Liver (tissue), 9 donors: ENCODE data around the gene SORCS2. TPM values are rescaled to one million over a fixed set of nuclear protein-coding genes. Genes with fewer than 3 reads are reported as not detected.

Experiments used
- DNase-seq: peaks from one replicate; pipeline ENCODE4 v3.0.0-alpha.2; 2017; ENCODE audit warnings: low spot score
- H3K27ac ChIP-seq, 2 donors: one replicate each; pipeline ENCODE4 v1.7.0; 2013; ENCODE audit warnings: inconsistent platforms in 2 of 2, low read length in 2 of 2, control low read depth in 1 of 2, low read depth in 1 of 2, mild to moderate bottlenecking in 1 of 2
- H3K27me3 ChIP-seq, 4 donors: one replicate each; pipeline versions ENCODE4 v1.6.1 to v1.7.0; 2013; ENCODE audit warnings: low read length in 3 of 4, inconsistent platforms in 1 of 4, mild to moderate bottlenecking in 1 of 4, moderate library complexity in 1 of 4; ENCODE audit not compliant: control insufficient read depth in 4 of 4, insufficient read depth in 4 of 4
- H3K36me3 ChIP-seq, 4 donors: one replicate each; pipeline versions ENCODE4 v1.6.1 to v1.7.0; 2013; ENCODE audit warnings: low read length in 3 of 4, mild to moderate bottlenecking in 3 of 4, low read depth in 1 of 4, moderate library complexity in 1 of 4; ENCODE audit not compliant: control insufficient read depth in 4 of 4, insufficient read depth in 3 of 4
- H3K4me1 ChIP-seq, 4 donors: one replicate each; pipeline versions ENCODE4 v1.6.1 to v1.7.0; 2013; ENCODE audit warnings: low read length in 3 of 4, mild to moderate bottlenecking in 3 of 4, moderate library complexity in 1 of 4; ENCODE audit not compliant: control insufficient read depth in 4 of 4, insufficient read depth in 4 of 4
- H3K4me3 ChIP-seq, 3 donors: one replicate each; pipeline versions ENCODE4 v1.6.1 to v1.7.0; 2013; ENCODE audit warnings: low read length in 3 of 3, control low read depth in 1 of 3, low read depth in 1 of 3, mild to moderate bottlenecking in 1 of 3
- H3K9ac ChIP-seq, 2 donors: one replicate each; pipeline ENCODE4 v1.7.0; 2013; ENCODE audit warnings: low read length in 2 of 2, mild to moderate bottlenecking in 2 of 2, moderate library complexity in 2 of 2, control low read depth in 1 of 2, low read depth in 1 of 2
- H3K9me3 ChIP-seq, 4 donors: one replicate each; pipeline versions ENCODE4 v1.6.1 to v1.7.0; 2013; ENCODE audit warnings: low read length in 3 of 4; ENCODE audit not compliant: control insufficient read depth in 4 of 4
- EGR1 ChIP-seq, 2 donors: IDR thresholded peaks; 2 replicates each; pipeline ENCODE4 v1.6.1; 2016 to 2018; ENCODE audit warnings: antibody characterized with exemption in 2 of 2, low read depth in 2 of 2
- FOXA1 ChIP-seq: IDR thresholded peaks from 2 replicates; pipeline ENCODE4 v1.6.1; 2016; ENCODE audit warnings: antibody characterized with exemption
- FOXA2 ChIP-seq: IDR thresholded peaks from 2 replicates; pipeline ENCODE4 v1.6.1; 2016; ENCODE audit warnings: antibody characterized with exemption
- GABPA ChIP-seq, 2 donors: IDR thresholded peaks in 1 of 2; conservative IDR thresholded peaks in 1 of 2; 2 replicates each; pipeline ENCODE4 v1.6.1; 2016; ENCODE audit warnings: antibody characterized with exemption in 2 of 2, mild to moderate bottlenecking in 1 of 2, moderate library complexity in 1 of 2
- MAX ChIP-seq: IDR thresholded peaks from 2 replicates; pipeline ENCODE4 v1.6.1; 2016; ENCODE audit warnings: antibody characterized with exemption
- NR2F2 ChIP-seq: IDR thresholded peaks from 2 replicates; pipeline ENCODE4 v1.6.1; 2016; ENCODE audit warnings: antibody characterized with exemption
- RAD21 ChIP-seq, 2 donors: IDR thresholded peaks; 2 replicates each; pipeline ENCODE4 v1.6.1; 2016; ENCODE audit warnings: antibody characterized with exemption in 2 of 2, mild to moderate bottlenecking in 2 of 2
- RXRA ChIP-seq, 2 donors: IDR thresholded peaks; 2 replicates each; pipeline ENCODE4 v1.6.1; 2017 to 2018; ENCODE audit warnings: antibody characterized with exemption in 2 of 2, mild to moderate bottlenecking in 1 of 2
- TAF1 ChIP-seq: conservative IDR thresholded peaks from 2 replicates; pipeline ENCODE4 v1.6.1; 2016; ENCODE audit warnings: antibody characterized with exemption, mild to moderate bottlenecking
- YY1 ChIP-seq: IDR thresholded peaks from 2 replicates; pipeline ENCODE4 v1.6.1; 2016; ENCODE audit warnings: antibody characterized with exemption, mild to moderate bottlenecking
- WGBS: extraction: QIAGEN DNeasy Blood & Tissue Kit; methylation state at CpG from one replicate; pipeline ENCODE4 v1.1.7; 2013; 5-methylcytosine and 5-hydroxymethylcytosine counted together
- polyA plus RNA-seq, 2 donors: library from polyadenylated mRNA; stranded (reverse) in 1 of 2; unstranded in 1 of 2; fragments of 200-250 nt in 1 of 2; fragments of >200 nt in 1 of 2; fragmentation: Nextera tagmentation in 1 of 2; extraction: Ambion mirVana in 1 of 2; gene quantifications; one replicate each; pipeline versions ENCODE4 v1.2.1 to v1.2.3, GENCODE V29; 2013 to 2015
- total RNA-seq, 2 donors: library from RNA; depleted of rRNA; stranded (reverse); fragments of >200 nt; gene quantifications; one replicate each; pipeline ENCODE4 v1.2.3, GENCODE V29; 2014
- TF ChIP-seq, protein P1 (sequence below): IDR thresholded peaks from 2 replicates; pipeline ENCODE4 v1.6.1; 2016; ENCODE audit warnings: antibody characterized with exemption
- TF ChIP-seq, protein P2 (sequence below): fragments of 150-350 bp; IDR thresholded peaks from 2 replicates; pipeline ENCODE4 v1.5.1; 2017; ENCODE audit warnings: improper control_type of control experiment, low read depth, low read length; ENCODE audit not compliant: missing input control
- donor health status: healthy.
- donor health status: healthy.
- donor health status: healthy.
- donor health status: healthy.
- donor health status: healthy.

Gene SORCS2
- total and polyA plus RNA-seq, 4 donors: 0.10 to 1.4 (median 0.92) TPM

DNA sequence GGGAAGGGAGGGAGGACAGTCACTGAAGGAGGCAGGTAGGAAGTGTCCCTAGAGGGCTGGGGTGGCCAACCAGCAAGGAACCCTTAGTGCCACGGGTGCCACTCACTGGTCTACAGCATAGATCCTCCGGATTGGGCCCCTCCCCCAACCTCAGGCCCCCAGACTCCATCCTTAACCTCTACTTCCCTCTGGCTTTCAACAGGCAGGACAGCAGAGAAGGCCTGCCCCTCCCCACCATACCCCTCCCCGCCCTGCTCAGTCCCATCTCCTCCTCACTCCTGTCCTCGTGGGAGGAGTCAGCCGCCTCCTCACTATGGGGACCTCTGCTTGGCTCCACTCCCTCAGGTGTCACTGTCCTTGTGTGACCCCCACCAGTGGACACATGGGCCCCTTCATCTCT, 320.1 kb downstream of the SORCS2 start:
- Histone ChIP-seq H3K9me3 (no peaks in the 10 kb centered on the region), H3K9ac (no peak overlapping the region), H3K27ac (no peak overlapping the region), H3K27me3 (no peaks in the 10 kb centered on the region), H3K4me3 (no peak overlapping the region), H3K36me3 (no peaks in the 10 kb centered on the region), H3K4me1 (peaks cover 14 to 27% (median 22%) of the 10 kb centered on the region in 4 donors)
- DNase-seq: no peak
- 78% methylated on average over 5 of the region's 5 CpGs for WGBS
- TF ChIP-seq YY1 (no peak), FOXA1 (no peak), FOXA2 (no peak), RXRA (IDR thresholded peaks at IDR 0.05) (no peak), TAF1 (no peak), RAD21 (IDR thresholded peaks at IDR 0.05) (no peak), GABPA (IDR thresholded peaks at IDR 0.05 in 1 of 2, conservative IDR thresholded peaks at IDR 0.05 in 1 of 2) (no peak), MAX (no peak)
- TF ChIP-seq, protein P1, sequence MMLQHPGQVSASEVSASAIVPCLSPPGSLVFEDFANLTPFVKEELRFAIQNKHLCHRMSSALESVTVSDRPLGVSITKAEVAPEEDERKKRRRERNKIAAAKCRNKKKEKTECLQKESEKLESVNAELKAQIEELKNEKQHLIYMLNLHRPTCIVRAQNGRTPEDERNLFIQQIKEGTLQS: no peak

GRCh38 chr4:7512946-7513345, 320.6 kb downstream of the SORCS2 start:
- peaks cover 14 to 31% (median 23%) of the 10 kb centered on the region in 4 donors for H3K4me1 ChIP-seq
- no peak for TF ChIP-seq YY1
- no peak for TF ChIP-seq MAX
- TF ChIP-seq RAD21 (IDR thresholded peaks at IDR 0.05): no peak
- no peak overlapping the region for H3K27ac ChIP-seq
- WGBS: 91% methylated on average over 10 of the region's 10 CpGs
- H3K27me3 ChIP-seq: no peaks in the 10 kb centered on the region
- no peaks in the 10 kb centered on the region for H3K9me3 ChIP-seq
- no peak overlapping the region for H3K4me3 ChIP-seq
- DNase-seq: no peak
- H3K9ac ChIP-seq: no peak overlapping the region
- no peaks in the 10 kb centered on the region for H3K36me3 ChIP-seq

- no peak overlapping the region for H3K4me3 ChIP-seq
- H3K9ac ChIP-seq: no peak overlapping the region
- no peaks in the 10 kb centered on the region for H3K27me3 ChIP-seq
- peaks cover 14 to 38% (median 25%) of the 10 kb centered on the region in 4 donors for H3K4me1 ChIP-seq
- WGBS: 86% methylated on average over 12 of the region's 12 CpGs
- no peaks in the 10 kb centered on the region for H3K9me3 ChIP-seq
- H3K27ac ChIP-seq: no peak overlapping the region
- DNase-seq: no peak
- H3K36me3 ChIP-seq: no peaks in the 10 kb centered on the region
- TF ChIP-seq, protein P1: no peak
- TF ChIP-seq TAF1 (no peak), NR2F2 (no peak)
Measured at GRCh38 chr4:7513671-7514070, 321.3 kb downstream of the SORCS2 start.

GRCh38 chr4:7514281-7514680, 321.9 kb downstream of the SORCS2 start:
- no peaks in the 10 kb centered on the region for H3K27me3 ChIP-seq
- H3K27ac ChIP-seq: no peak overlapping the region
- no peaks in the 10 kb centered on the region for H3K9me3 ChIP-seq
- H3K4me1 ChIP-seq: peaks cover 14 to 41% (median 26%) of the 10 kb centered on the region in 4 donors
- no peaks in the 10 kb centered on the region for H3K36me3 ChIP-seq
- no peak overlapping the region for H3K4me3 ChIP-seq
- no peak for DNase-seq
- WGBS: 84% methylated on average over 5 of the region's 5 CpGs
- no peak overlapping the region for H3K9ac ChIP-seq
- TF ChIP-seq FOXA1 (no peak), TAF1 (no peak), EGR1 (IDR thresholded peaks at IDR 0.05; ENCODE audit: low read depth in 2 of 2) (no peak), MAX (no peak)
- TF ChIP-seq, protein P1: no peak
- TF ChIP-seq, protein P2, sequence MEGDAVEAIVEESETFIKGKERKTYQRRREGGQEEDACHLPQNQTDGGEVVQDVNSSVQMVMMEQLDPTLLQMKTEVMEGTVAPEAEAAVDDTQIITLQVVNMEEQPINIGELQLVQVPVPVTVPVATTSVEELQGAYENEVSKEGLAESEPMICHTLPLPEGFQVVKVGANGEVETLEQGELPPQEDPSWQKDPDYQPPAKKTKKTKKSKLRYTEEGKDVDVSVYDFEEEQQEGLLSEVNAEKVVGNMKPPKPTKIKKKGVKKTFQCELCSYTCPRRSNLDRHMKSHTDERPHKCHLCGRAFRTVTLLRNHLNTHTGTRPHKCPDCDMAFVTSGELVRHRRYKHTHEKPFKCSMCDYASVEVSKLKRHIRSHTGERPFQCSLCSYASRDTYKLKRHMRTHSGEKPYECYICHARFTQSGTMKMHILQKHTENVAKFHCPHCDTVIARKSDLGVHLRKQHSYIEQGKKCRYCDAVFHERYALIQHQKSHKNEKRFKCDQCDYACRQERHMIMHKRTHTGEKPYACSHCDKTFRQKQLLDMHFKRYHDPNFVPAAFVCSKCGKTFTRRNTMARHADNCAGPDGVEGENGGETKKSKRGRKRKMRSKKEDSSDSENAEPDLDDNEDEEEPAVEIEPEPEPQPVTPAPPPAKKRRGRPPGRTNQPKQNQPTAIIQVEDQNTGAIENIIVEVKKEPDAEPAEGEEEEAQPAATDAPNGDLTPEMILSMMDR: no peak
